Natural killer cell (primary cell): ENCODE measurements around the gene LINC01488. TPM values are rescaled to one million over a fixed set of nuclear protein-coding genes. Genes with fewer than 3 reads are reported as not detected.

Source experiments
- ATAC-seq, 3 donors: fragments of 150-1000 bp in 2 of 3; fragments of 200-7000 bp in 1 of 3; cut with Tn5 transposase; 1 replicate in 1 of 3; 2 replicates in 2 of 3; pipeline ENCODE4 v1.10.0; 2021; ENCODE audit warnings: mild to moderate bottlenecking in 2 of 3, moderate library complexity in 2 of 3
- DNase-seq, 2 donors: peaks; one replicate each; pipeline versions ENCODE4 v3.0.0 to v3.0.0-alpha.2; 2013 to 2021; ENCODE audit warnings: mixed read lengths in 1 of 2
- H3K27ac ChIP-seq: one replicate; pipeline ENCODE4 v1.5.1; 2013; ENCODE audit warnings: mild to moderate bottlenecking, low read length
- H3K27me3 ChIP-seq: one replicate; pipeline ENCODE4 v1.6.1; 2013; ENCODE audit warnings: low read length; ENCODE audit not compliant: control insufficient read depth, insufficient read depth
- H3K36me3 ChIP-seq: one replicate; pipeline ENCODE4 v1.6.1; 2013; ENCODE audit warnings: low read length; ENCODE audit not compliant: control insufficient read depth, insufficient read depth
- H3K4me1 ChIP-seq: one replicate; pipeline ENCODE4 v1.6.1; 2013; ENCODE audit warnings: low read length; ENCODE audit not compliant: control insufficient read depth, insufficient read depth
- H3K4me3 ChIP-seq: one replicate; pipeline ENCODE4 v1.5.1; 2013; ENCODE audit warnings: low read length
- H3K9me3 ChIP-seq: one replicate; pipeline ENCODE4 v1.6.1; 2013; ENCODE audit warnings: low read length; ENCODE audit not compliant: control insufficient read depth, insufficient read depth
- H3K27ac Mint-ChIP-seq, 2 donors: one replicate each; pipeline ENCODE4 v1.8.0; 2022; ENCODE audit warnings: mild to moderate bottlenecking in 2 of 2, mixed read lengths in 2 of 2, moderate library complexity in 1 of 2
- H3K27me3 Mint-ChIP-seq, 2 donors: one replicate each; pipeline ENCODE4 v1.8.0; 2022; ENCODE audit warnings: low read depth in 2 of 2, mixed read lengths in 2 of 2
- H3K36me3 Mint-ChIP-seq: one replicate; pipeline ENCODE4 v1.8.0; 2022; ENCODE audit warnings: mixed read lengths
- H3K4me1 Mint-ChIP-seq, 2 donors: one replicate each; pipeline ENCODE4 v1.8.0; 2022; ENCODE audit warnings: mixed read lengths in 2 of 2
- H3K4me3 Mint-ChIP-seq: one replicate; pipeline ENCODE4 v1.8.0; 2022; ENCODE audit warnings: mild to moderate bottlenecking, moderate library complexity, mixed read lengths
- H3K9me3 Mint-ChIP-seq, 2 donors: one replicate each; pipeline ENCODE4 v1.8.0; 2022; ENCODE audit warnings: mixed read lengths in 2 of 2
- whole genome bisulfite sequencing: methylation state at CpG from one replicate; pipeline ENCODE4 v1.1.7; 2013; ENCODE audit warnings: missing lambda C conversion rate; ENCODE audit not compliant: insufficient coverage; 5-methylcytosine and 5-hydroxymethylcytosine counted together
- intact Hi-C: fragments of 100-400 bp; cut with micrococcal nuclease; formaldehyde crosslinking; loops from one replicate; pipeline ENCODE4 v1.14.2; 2022
- total RNA-seq, 4 donors: library from RNA; stranded (reverse); fragments of 120-200 nt in 1 of 4; gene quantifications; one replicate each; pipeline versions ENCODE4 v1.2.3 to v1.2.4, GENCODE V29; 2013 to 2022
- TF ChIP-seq, protein P1 (sequence below): fragments of 200-600 bp; IDR thresholded peaks from one replicate; pipeline ENCODE4 v1.8.0; 2022; ENCODE audit warnings: antibody characterized with exemption

LINC01488 gene
- not detected for total RNA-seq
- total RNA-seq (2013) = not detected

DNA sequence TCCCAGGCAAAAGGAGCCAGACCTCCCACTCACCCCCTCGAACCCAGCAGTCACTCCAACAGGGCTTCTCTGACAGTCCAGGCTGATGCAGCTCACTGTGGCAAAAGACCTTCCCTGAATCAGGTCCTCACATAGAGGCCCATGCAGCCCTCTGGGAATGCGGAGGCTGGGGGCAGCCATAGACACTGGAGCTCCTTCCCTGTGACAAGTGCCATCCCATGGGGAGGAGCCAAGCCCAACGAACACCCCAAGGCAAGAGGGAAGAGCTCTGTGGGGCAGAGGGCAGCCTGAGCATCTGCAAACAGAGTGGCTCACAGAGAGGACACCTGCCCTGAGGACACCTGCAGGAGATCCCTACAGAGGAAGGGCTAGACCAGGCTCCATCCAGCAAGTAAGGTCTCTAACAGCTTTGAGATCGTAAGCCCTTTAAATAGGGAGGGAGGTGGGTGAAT, at the start of gene LINC01488:
Gene LINC01488 (plus strand): TSS at position 271 of the 452 bp plus-strand sequence.
- no peak for ATAC-seq

DNA sequence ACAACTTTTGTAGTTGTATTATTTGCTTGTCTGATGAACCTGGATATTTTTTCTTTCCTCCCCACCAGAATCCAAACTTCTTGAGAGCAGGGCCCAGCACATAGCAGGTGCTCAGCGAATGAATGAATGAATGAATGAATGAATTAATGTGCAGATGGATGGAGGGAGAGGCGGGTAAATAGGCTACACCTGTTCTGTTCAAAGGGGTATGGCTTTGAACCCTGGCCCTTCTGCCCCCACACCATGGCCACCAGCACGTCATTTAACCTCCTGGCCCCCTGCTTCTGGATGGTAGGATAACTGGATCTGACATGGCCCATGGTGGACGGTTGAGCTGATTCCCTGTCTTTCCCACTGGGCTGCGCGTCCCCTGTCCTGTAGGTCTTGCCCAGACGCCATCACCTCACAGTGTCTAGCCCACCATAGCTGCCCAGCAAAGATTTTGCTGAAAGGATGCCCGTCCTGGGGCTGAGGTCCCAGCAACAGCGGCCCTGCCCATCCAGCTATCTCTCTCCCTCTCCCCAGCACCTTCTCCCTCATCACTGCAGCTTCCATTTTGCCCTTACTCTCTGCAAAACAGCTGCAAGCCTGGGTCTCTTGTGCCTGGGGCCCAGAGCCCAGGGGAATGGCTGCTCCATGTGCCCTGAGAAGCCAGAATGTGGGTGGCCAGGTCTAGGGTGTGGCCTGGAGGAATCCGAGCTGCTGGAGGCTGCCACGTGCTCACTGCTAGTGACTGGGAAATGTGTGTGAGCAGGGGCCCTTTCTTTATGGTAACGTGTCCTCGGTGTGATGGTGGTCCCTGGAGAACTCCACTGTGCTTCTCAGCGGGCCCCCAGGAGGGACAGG, 49.3 kb upstream of the LINC01488 start:
- no peaks in the 10 kb centered on the region for H3K9me3 ChIP-seq
- intact Hi-C loops = no loop called here
- no peak overlapping the region for H3K27ac Mint-ChIP-seq
- H3K4me1 Mint-ChIP-seq = peaks cover 0 to 2% of the 10 kb centered on the region in 2 donors
- no peaks in the 10 kb centered on the region for H3K36me3 ChIP-seq
- no peak overlapping the region for H3K4me3 ChIP-seq
- no peak overlapping the region for H3K4me3 Mint-ChIP-seq
- H3K27ac ChIP-seq = no peak overlapping the region
- no peak for ATAC-seq
- TF ChIP-seq, protein P1, sequence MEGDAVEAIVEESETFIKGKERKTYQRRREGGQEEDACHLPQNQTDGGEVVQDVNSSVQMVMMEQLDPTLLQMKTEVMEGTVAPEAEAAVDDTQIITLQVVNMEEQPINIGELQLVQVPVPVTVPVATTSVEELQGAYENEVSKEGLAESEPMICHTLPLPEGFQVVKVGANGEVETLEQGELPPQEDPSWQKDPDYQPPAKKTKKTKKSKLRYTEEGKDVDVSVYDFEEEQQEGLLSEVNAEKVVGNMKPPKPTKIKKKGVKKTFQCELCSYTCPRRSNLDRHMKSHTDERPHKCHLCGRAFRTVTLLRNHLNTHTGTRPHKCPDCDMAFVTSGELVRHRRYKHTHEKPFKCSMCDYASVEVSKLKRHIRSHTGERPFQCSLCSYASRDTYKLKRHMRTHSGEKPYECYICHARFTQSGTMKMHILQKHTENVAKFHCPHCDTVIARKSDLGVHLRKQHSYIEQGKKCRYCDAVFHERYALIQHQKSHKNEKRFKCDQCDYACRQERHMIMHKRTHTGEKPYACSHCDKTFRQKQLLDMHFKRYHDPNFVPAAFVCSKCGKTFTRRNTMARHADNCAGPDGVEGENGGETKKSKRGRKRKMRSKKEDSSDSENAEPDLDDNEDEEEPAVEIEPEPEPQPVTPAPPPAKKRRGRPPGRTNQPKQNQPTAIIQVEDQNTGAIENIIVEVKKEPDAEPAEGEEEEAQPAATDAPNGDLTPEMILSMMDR = no peak
- H3K4me1 ChIP-seq = peaks cover 12% of the 10 kb centered on the region
- no peaks in the 10 kb centered on the region for H3K36me3 Mint-ChIP-seq
- DNase-seq = no peak
- peaks cover 8% of the 10 kb centered on the region for H3K27me3 ChIP-seq
- 93% methylated on average over 14 of the region's 14 CpGs for WGBS
- H3K9me3 Mint-ChIP-seq = no peaks in the 10 kb centered on the region
- peaks cover 8 to 11% of the 10 kb centered on the region in 2 donors for H3K27me3 Mint-ChIP-seq

More for the DNA sequence above, at the start of gene LINC01488:
- H3K27me3 ChIP-seq = no peaks in the 10 kb centered on the region
- Mint-ChIP-seq H3K27me3 (peaks cover 0 to 3% of the 10 kb centered on the region in 2 donors), H3K4me1 (no peaks in the 10 kb centered on the region), H3K4me3 (no peak within 1 kb of the TSS), H3K36me3 (no peaks in the 10 kb centered on the region), H3K27ac (no peak within 1 kb of the TSS), H3K9me3 (no peaks in the 10 kb centered on the region)
- TF ChIP-seq, protein P1 = no peak
- H3K4me1 ChIP-seq = no peaks in the 10 kb centered on the region
- H3K27ac ChIP-seq = no peak within 1 kb of the TSS
- no peak for DNase-seq
- no peaks in the 10 kb centered on the region for H3K36me3 ChIP-seq
- H3K4me3 ChIP-seq = no peak within 1 kb of the TSS
- H3K9me3 ChIP-seq = no peaks in the 10 kb centered on the region
- intact Hi-C loops = no loop called here
- WGBS = 93% methylated on average over 4 of the region's 4 CpGs

DNA sequence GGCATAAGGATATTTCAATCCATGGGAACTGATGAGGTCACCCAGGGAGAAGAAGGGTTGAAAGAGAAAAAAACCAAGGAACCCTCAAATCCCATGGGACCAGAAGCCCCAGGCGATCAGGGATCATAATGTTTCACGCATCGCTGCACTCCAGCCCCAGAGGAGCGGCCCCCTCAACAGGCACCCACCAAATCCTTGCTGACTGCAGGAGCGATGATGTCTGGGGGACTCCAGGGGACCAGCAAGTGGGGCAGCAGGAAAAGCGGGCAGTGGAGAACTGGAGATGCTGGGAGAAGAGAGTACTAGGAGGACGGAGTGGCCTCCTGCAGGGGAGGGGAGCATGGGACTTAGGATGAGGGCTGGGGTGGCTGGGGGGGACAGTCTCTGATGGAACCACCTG, 47.7 kb upstream of the LINC01488 start:
- ATAC-seq = no peak
- DNase-seq = no peak
- H3K4me1 ChIP-seq = peaks cover 7% of the 10 kb centered on the region
- Mint-ChIP-seq H3K4me1 (no peaks in the 10 kb centered on the region), H3K36me3 (no peaks in the 10 kb centered on the region), H3K27me3 (peaks cover 8 to 11% of the 10 kb centered on the region in 2 donors), H3K27ac (no peak overlapping the region), H3K9me3 (no peaks in the 10 kb centered on the region), H3K4me3 (no peak overlapping the region)
- H3K4me3 ChIP-seq = no peak overlapping the region
- 90% methylated on average over 7 of the region's 7 CpGs for WGBS
- peaks cover 3% of the 10 kb centered on the region for H3K27me3 ChIP-seq
- TF ChIP-seq, protein P1 = no peak
- intact Hi-C loops = no loop called here
- no peaks in the 10 kb centered on the region for H3K9me3 ChIP-seq
- H3K27ac ChIP-seq = no peak overlapping the region
- no peaks in the 10 kb centered on the region for H3K36me3 ChIP-seq
